Measurements from ENCODE around the gene SYNM.

DNA sequence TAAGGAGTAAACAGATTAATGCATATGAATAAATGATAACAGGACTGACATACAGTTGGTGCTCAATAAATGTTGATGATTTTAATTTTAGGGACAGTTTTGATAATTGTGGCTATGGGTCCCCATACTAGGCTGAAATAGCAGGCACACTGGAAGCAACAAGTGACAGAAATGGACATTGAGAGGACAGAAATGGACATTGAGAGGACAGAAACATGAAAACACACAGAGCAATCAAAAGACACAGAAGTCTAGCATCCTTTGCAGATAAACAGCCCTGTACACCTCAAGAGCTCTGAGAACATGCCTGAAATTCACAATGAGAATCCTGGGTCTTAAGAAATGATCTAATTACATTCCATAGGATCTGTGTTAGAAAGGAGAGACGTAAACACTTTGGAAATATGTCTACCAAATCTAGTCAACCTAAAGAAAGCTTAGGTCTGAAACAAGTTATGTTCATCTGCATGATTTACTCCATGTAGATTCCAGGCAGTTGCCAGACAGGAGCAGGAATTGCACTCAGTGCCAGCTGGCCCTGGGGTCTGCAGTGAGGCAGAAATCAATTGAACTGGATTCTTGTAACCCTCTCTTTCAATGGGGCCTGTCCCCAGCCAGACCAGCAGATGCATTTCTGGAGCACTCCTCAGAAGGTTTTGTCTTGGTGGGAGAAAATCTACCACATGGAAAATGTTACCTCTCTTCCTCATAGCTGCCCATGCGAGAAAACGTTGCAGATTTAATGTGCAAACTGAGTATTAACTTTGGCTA is 60.3 kb downstream of the SYNM start:
- TF ChIP-seq, protein P1, sequence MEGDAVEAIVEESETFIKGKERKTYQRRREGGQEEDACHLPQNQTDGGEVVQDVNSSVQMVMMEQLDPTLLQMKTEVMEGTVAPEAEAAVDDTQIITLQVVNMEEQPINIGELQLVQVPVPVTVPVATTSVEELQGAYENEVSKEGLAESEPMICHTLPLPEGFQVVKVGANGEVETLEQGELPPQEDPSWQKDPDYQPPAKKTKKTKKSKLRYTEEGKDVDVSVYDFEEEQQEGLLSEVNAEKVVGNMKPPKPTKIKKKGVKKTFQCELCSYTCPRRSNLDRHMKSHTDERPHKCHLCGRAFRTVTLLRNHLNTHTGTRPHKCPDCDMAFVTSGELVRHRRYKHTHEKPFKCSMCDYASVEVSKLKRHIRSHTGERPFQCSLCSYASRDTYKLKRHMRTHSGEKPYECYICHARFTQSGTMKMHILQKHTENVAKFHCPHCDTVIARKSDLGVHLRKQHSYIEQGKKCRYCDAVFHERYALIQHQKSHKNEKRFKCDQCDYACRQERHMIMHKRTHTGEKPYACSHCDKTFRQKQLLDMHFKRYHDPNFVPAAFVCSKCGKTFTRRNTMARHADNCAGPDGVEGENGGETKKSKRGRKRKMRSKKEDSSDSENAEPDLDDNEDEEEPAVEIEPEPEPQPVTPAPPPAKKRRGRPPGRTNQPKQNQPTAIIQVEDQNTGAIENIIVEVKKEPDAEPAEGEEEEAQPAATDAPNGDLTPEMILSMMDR (IDR thresholded peaks at IDR 0.05): no peak
- TF ChIP-seq POLR2A (IDR thresholded peaks at IDR 0.05): no peak

Data from body of pancreas (tissue), 4 donors.